GM21737 (cell line): ENCODE data around the gene RYR1.
A peak's percentile ranks its signal among the peaks of the same experiment; 100 is the strongest.
"Not testable (repeated sequence)": the region's sequence is repeated elsewhere in the genome, so short reads cannot be mapped to it uniquely, and the experiment has no call there.

Source experiments
- ATAC-seq: cut with Tn5 transposase; IDR thresholded peaks from one replicate; pipeline ENCODE4 v1.9.1; 2021; ENCODE audit warnings: mild to moderate bottlenecking, moderate library complexity; ENCODE audit not compliant: unreplicated experiment

RYR1 gene

DNA sequence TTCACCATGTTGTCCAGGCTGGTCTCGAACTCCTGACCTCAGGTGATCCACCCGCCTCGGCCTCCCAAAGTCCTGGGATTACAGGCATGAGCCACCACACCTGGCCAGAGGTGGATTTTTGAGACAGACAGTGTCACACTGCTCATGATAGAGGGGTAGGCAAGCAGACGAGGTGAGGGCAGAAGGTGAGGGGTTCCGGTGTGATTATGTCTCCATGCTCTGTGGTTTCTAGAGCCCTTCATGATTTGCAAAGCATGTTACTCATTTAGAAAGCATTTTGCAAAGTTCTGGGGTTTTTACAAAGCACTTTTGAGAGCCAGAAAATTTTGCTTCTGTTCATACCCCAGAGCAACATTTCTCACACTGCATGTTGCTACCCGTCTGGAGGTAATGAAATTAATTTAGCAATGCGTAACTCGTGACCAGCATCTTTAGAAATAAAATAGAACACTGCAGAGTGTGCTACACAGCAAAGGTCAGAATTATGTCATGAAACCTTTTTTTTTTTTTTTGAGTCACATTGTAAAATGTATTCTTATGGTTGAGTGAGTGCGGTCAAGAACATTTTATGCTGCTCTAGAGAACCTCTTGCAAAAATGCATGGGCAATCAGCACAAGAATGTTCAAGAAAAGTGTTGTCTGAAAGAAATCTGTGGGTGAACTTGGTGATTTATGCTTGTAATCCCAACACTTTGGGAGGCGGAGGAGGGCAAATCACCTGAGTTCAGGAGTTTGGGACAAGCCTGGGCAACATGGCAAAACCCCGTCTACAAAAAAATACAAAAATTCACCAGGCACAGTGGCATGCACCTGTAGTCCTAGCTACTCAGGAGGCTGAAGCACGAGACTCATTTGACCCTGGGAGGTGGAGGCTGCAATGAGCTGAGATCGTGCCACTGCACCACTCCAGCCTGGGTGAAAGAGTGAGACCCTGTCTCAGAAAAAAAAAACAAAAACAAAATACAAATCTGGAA lies 126.2 kb downstream of the RYR1 start:
- ATAC-seq: peak; percentile 63

- no peak for ATAC-seq
Measured at GRCh38 chr19:38561053-38561606, 127.6 kb downstream of the RYR1 start.

GRCh38 chr19:38561658-38562057 lies 128.2 kb downstream of the RYR1 start:
- ATAC-seq: no peak

DNA sequence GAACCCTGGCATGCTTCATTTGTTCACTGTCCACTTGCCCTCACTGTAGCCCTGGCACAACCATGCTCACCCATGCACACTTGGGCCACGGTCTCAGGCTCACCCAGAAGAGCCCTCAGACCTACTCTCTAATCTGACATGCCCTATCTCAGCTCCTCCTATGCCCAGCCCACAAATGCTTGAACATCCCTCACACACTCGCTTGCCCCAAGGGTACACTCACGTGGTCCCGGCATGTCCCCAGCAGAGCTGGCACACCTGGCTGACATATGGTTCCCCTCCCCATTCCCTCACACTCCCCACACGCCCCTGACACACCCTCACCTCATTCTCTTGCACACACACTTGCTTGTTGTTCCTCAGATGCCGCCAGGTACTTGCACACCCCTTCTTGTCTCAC lies 128.6 kb downstream of the RYR1 start:
- ATAC-seq: no peak

DNA sequence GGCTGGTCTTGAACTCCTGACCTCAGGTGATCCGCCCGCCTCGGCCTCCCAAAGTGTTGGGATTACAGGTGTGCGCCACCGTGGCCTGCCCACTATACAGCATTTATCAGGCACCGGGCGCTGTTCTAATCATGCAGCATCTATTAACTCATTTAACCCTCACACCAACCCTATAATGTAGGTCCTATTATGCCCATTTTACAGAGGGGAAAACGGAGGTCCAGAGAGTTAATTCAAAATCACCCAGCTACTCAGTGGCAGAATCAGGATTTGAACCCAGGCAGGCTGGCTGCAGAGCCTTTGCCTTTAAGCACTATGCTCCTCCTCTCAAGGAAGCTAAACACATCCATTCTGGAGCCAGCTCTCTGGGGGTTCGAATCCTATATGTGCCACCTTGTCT lies 130.0 kb downstream of the RYR1 start:
- ATAC-seq: no peak

- no peak for ATAC-seq
Measured at GRCh38 chr19:38564981-38565690, 131.6 kb downstream of the RYR1 start.

DNA sequence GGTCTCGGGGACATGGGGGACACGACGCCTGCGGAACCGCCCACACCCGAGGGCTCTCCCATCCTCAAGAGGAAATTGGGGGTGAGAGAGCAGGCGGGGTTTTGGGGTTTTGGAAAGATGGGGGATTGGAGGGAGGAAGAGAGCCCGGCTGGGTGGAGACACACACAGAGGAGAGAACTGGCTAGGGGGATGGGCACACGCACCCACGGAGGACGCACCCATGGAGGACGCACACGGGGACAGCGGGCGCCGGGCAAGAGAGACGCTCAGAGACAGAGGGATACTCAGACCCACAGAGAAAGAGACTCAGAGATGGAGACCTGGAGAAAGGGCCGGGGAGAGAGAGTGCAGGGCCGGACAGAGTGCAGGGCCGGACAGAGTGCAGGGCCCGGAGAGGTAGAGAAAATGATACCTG lies 132.2 kb downstream of the RYR1 start:
- ATAC-seq: no peak

DNA sequence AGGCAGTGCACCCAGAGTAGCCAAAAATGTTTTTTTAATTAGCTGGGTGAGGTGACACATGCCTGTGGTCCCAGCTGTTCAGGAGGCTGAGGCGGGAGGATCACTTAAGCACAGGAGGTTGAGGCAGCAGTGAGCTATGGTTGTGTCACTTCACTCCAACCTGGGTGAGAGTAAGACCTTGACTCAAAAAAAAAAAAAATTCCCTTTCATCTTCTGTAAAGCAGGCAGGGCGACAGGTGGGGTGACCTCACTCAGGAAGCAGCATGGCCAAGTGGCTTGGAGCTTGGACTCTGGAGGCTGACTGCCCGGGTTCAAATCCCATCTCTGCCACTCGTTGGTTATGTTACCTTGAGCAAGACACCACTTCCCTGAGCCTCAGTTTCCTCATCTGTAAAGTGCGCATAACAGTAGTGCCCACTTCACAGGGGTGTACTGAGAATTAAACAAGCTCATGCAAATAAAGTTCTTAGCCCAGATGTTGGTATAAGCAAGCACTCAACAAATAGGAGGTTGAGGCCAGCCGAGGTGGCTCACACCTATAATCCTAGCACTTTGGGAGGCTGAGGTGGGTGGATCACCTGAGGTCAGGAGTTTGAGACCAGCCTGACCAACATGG lies 136.0 kb downstream of the RYR1 start:
- ATAC-seq: no peak

DNA sequence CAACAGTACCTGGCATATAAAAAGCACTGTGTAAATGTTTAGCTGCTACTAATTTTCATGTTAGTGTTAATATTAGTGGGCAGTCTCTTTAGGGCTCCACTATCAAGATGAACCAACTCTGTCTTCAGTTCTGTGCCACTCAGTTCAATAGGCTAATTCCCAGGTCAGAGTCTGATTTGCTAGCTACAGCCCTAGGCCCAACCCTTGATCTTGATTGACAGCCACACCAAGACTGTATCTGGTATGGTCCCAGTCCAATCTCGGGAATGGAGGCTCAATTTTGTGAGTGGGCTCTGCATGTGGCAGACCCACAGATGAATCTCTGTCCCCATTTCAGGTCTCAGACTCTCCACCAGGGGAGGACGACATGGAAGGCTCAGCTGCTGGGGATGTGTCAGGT lies 138.2 kb downstream of the RYR1 start:
- no peak for ATAC-seq

DNA sequence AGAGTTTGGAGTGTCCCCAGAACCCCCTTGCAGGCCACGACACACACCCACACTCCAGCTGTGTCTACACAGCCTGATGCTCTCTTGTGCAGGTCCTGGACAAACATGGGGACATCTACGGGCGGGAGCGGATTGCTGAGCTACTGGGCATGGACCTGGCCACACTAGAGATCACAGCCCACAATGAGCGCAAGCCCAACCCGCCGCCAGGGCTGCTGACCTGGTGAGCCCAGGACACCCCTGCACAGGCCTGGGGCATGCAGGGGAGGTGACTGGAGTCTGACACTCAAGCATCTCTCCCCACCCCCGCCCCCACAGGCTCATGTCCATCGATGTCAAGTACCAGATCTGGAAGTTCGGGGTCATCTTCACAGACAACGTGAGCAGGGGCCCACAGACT lies 144.3 kb downstream of the RYR1 start:
- ATAC-seq: no peak

DNA sequence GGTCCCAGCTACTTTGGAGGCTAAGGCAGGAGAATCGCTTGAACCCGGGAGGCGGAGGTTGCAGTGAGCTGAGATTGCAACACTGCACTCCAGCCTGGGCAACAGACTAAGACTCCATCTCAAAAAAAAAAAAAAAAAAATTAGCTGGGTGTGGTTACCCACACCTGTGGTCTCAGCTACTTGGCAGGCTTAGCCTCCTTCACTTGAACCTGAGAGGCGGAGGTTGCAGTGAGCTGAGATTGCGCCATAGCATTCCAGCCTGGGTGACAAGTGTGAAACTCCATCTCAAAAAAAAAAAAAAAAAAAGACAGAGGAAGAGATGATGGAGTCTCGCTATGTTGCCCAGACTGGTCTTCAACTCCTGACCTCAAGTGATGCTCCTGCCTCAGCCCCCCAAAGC lies 145.8 kb downstream of the RYR1 start:
- not testable (repeated sequence) for ATAC-seq

GRCh38 chr19:38580080-38580479 lies 146.6 kb downstream of the RYR1 start:
- ATAC-seq: no peak

DNA sequence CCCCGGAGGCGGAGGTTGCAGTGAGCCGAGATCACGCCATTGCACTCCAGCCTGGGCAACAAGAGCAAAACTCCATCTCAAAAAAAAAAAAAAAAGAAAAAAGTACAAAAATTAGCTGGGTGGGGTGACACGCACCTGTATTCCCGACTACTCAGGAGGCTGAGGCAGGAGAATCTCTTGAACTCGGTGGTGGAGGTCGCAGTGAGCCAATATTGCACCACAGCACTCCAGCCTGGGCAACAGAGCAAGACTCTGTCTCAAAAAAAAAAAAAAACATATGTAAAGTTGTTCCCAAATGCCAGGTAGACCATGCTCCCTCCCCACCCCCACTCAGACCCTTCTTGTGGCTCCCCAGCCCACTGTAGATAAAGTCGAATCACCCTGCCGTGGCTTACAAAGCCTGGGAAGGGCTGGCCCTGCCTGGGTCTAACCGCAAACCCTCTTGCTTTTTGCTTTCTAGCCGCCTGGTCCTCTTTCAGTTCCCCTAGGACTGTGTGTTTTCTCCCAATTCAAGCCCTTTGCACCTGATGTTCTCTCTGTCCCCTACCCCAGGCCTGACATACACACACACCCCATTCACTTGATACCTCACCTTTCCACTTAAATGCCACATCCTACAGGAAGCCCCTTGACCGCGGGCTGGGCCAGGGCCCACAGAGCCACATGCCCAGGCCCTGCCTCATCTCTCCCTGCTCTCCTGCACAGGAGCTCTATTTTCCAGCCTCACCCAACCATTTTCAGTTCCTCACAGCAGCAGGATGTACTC lies 149.9 kb downstream of the RYR1 start:
- peak; percentile 64 for ATAC-seq

- ATAC-seq: no peak
Measured at GRCh38 chr19:38583985-38584305, 150.5 kb downstream of the RYR1 start.

DNA sequence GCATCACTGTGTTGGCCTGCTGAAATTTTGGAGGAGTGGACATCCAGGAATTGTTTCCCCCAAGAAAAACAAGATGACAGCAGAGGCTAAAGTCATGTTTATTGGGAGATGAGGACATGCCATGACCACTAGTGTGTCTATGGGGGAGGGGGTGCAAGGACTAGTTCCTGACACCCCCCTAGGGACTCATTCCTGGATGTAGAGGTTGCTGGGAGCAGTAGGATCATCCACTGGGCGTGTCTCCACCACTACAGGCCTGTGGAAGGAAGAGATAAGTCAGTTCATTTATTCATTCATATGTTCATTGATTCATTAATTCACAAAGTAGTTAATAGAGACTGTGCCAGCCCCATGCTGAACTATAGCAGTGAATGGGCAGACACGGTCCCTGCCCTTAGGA lies 154.1 kb downstream of the RYR1 start:
- no peak for ATAC-seq

DNA sequence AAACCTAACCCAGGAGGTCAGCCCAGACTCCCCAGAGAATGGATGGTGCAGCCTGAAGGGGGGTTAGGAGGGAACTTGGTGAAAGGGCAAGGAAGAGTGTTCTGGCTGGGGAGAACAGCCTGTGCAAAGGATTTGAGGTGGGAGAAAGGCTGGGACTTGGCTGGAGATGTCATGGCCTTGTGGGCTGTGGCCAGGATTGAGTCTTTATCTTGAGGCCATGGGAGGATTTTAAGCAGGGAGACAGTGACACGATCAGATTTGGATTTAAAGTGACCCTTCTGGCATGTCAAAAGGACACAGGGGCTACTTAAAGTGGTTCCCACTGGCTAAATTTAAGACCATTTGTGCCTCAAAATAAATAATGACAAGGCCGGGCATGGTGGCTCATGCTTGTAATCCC lies 154.6 kb downstream of the RYR1 start:
- no peak for ATAC-seq

DNA sequence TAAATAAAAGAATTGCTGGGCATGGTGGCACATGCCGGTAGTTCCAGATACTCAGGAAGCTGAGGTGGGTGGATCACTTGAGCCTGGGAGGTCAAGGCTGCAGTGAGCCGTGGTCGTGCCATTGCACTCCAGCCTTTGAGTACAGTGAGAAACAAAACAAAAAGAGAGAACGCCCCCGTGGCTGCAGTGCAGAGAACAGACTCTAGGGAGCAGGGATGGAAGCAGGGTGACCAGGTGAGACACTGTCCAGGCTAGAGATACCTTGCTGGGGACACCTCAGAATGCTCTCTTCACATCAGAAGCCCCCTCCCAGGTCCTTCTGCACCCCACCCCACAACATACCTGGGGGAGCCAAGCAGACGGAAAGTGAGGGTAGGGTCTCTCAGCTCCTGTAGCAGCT lies 159.4 kb downstream of the RYR1 start:
- ATAC-seq: no peak

DNA sequence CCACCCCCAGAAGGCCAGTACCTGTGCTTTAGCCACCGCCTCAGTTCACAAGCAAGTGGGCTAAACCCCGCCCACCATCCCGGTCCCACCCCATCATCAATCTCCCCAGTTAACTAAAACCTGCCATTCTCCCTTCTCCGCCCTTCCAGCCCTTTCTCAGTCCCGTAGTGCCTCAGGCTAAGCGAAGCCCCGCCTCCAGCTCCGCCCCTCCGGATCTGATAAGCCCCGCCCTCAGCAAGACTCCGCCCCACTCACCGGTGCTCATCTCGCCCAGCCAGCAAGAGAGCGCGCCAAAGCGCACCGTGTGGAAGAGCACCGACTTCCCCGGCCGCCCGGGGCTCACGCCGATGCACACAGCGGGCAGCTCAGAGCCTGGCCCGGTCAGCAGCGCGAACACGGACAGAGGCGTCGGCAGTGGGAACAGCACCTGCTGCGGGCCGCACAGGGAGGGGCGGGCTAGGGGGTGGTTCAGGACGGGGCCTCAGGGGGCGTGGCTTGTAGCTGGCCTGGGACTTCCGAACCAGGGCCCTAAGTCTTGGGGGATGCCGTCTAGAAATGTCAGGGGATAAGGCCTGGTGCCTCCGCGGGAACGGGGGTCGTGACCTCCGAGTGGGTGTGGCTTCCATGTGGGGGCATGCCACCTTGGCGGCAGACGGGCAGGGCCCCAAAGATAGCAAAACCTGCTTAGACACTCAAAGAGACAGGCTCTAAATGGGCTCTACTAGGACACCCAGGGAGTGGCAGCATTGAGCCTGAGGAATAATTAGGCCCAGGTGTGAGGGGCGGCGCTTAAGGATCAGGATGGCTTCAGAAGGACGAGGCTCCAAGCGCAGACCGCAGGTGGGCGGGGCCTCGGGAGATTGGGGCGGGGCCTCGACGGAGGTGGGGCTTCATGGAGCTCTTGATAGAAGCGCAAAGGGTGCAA lies 162.8 kb downstream of the RYR1 start:
- no peak for ATAC-seq

DNA sequence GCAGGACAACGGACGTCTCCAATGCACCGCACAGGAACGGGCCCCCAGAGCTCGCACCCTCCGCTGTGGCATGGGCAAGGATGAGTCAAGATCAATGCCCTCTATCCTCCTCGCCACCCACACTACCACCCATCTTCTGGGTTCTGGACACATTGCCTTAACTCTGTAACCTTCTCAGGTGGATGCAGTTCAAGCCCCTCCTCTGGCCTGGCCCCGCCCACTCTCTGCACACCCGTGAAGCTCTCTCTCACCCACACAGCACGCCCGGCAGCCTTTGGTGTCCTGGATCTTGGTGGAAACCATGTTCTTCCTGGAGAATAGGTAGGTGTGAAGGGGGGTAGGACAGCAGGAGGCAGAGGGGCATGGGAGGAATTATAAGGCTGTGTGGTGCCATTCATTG lies 163.6 kb downstream of the RYR1 start:
- no peak for ATAC-seq

- ATAC-seq: no peak
Measured at GRCh38 chr19:38599722-38600121, 166.2 kb downstream of the RYR1 start.
